HEK293T (cell line): ENCODE measurements around the gene SERPINE2.

Experiments used
- CTCF ChIA-PET: fragments of 350-600 bp; formaldehyde crosslinking; extraction: SDS; loops from one replicate; lab custom pipeline; 2021; ENCODE audit warnings: antibody characterized with exemption, inconsistent platforms; lab: Yijun Ruan, JAX
- POLR2A ChIA-PET: fragments of 350-600 bp; formaldehyde crosslinking; extraction: SDS; loops from one replicate; lab custom pipeline; 2020; ENCODE audit warnings: antibody characterized with exemption, inconsistent platforms; lab: Yijun Ruan, JAX
- DNase-seq: peaks from one replicate; pipeline ENCODE4 v3.0.0; 2012; ENCODE audit warnings: mixed read lengths; ENCODE audit errors: extremely low spot score
- ARNT ChIP-seq: fragments of 450-650 bp; IDR thresholded peaks from 2 replicates; pipeline ENCODE4 v1.6.1; 2017; ENCODE audit warnings: mild to moderate bottlenecking
- BHLHE40 ChIP-seq: fragments of 450-650 bp; IDR thresholded peaks from 2 replicates; pipeline ENCODE4 v1.6.1; 2016; ENCODE audit warnings: mild to moderate bottlenecking, moderate library complexity, borderline replicate concordance
- CTBP1 ChIP-seq: fragments of 450-650 bp; IDR thresholded peaks from 2 replicates; pipeline ENCODE4 v1.6.1; 2016; ENCODE audit warnings: borderline replicate concordance
- ELF4 ChIP-seq: fragments of 450-650 bp; IDR thresholded peaks from 2 replicates; pipeline ENCODE4 v1.6.1; 2017; ENCODE audit warnings: antibody characterized with exemption
- FOXA1 ChIP-seq: fragments of 450-650 bp; IDR thresholded peaks from 2 replicates; pipeline ENCODE4 v1.6.1; 2016; ENCODE audit warnings: mild to moderate bottlenecking
- FOXK2 ChIP-seq: fragments of 450-650 bp; IDR thresholded peaks from 2 replicates; pipeline ENCODE4 v1.6.1; 2016; ENCODE audit warnings: mild to moderate bottlenecking
- FOXM1 ChIP-seq: fragments of 450-650 bp; IDR thresholded peaks from 2 replicates; pipeline ENCODE4 v1.6.1; 2017; ENCODE audit warnings: mild to moderate bottlenecking, borderline replicate concordance
- HDGF ChIP-seq: fragments of 450-650 bp; IDR thresholded peaks from 2 replicates; pipeline ENCODE4 v1.6.1; 2017; ENCODE audit warnings: antibody characterized with exemption, borderline replicate concordance
- L3MBTL2 ChIP-seq: fragments of 450-650 bp; conservative IDR thresholded peaks from 2 replicates; pipeline ENCODE4 v1.6.1; 2016; ENCODE audit warnings: mild to moderate bottlenecking
- LEF1 ChIP-seq: fragments of 450-650 bp; IDR thresholded peaks from 2 replicates; pipeline ENCODE4 v1.6.1; 2017; ENCODE audit warnings: mild to moderate bottlenecking, borderline replicate concordance
- NFRKB ChIP-seq: fragments of 450-650 bp; IDR thresholded peaks from 2 replicates; pipeline ENCODE4 v1.6.1; 2016; ENCODE audit warnings: mild to moderate bottlenecking, moderate library complexity
- PKNOX1 ChIP-seq: fragments of 450-650 bp; IDR thresholded peaks from 2 replicates; pipeline ENCODE4 v1.6.1; 2016
- SP1 ChIP-seq: fragments of 450-650 bp; IDR thresholded peaks from 2 replicates; pipeline ENCODE4 v1.6.1; 2017
- SUZ12 ChIP-seq: fragments of 450-650 bp; IDR thresholded peaks from 2 replicates; pipeline ENCODE4 v1.6.1; 2016; ENCODE audit warnings: mild to moderate bottlenecking
- TARDBP ChIP-seq: fragments of 450-650 bp; IDR thresholded peaks from 2 replicates; pipeline ENCODE4 v1.6.1; 2016
- ZNF384 ChIP-seq: fragments of 450-650 bp; IDR thresholded peaks from 2 replicates; pipeline ENCODE4 v1.6.1; 2016

SERPINE2 gene

GRCh38 chr2:224030786-224031185 is 8.3 kb downstream of the SERPINE2 start:
- DNase-seq: no peak
- TF ChIP-seq TARDBP: no peak
- no peak for TF ChIP-seq FOXA1
- no peak for TF ChIP-seq SUZ12
- TF ChIP-seq ZNF384: no peak
- TF ChIP-seq SP1: no peak
- TF ChIP-seq L3MBTL2: no peak
- no peak for TF ChIP-seq NFRKB
- ChIA-PET POLR2A (no interaction called here), CTCF (no interaction called here)

GRCh38 chr2:224029876-224030275 is 9.2 kb downstream of the SERPINE2 start:
- CTCF ChIA-PET: no interaction called here
- TF ChIP-seq ARNT (no peak), SUZ12 (no peak), ELF4 (no peak), L3MBTL2 (no peak), CTBP1 (no peak), FOXK2 (no peak), NFRKB (no peak), ZNF384 (no peak), FOXM1 (no peak), LEF1 (no peak), PKNOX1 (no peak), SP1 (no peak), FOXA1 (no peak), HDGF (no peak)
- DNase-seq: no peak
- POLR2A ChIA-PET: no interaction called here

GRCh38 chr2:224027931-224028330 is 11.2 kb downstream of the SERPINE2 start:
- no peak for DNase-seq
- ChIA-PET POLR2A (no interaction called here), CTCF (no interaction called here)
- TF ChIP-seq ARNT (no peak), FOXA1 (no peak), FOXK2 (no peak), CTBP1 (no peak), SUZ12 (no peak), HDGF (no peak), SP1 (no peak), NFRKB (no peak), FOXM1 (no peak), TARDBP (no peak), ELF4 (no peak), L3MBTL2 (no peak), PKNOX1 (no peak), LEF1 (no peak), BHLHE40 (no peak), ZNF384 (no peak)

GRCh38 chr2:224027070-224027469 is 12.0 kb downstream of the SERPINE2 start:
- ChIA-PET CTCF (no interaction called here), POLR2A (no interaction called here)
- no peak for TF ChIP-seq SUZ12
- no peak for TF ChIP-seq HDGF
- TF ChIP-seq L3MBTL2: no peak
- TF ChIP-seq FOXM1: no peak
- TF ChIP-seq LEF1: no peak
- no peak for TF ChIP-seq NFRKB
- no peak for TF ChIP-seq PKNOX1
- no peak for TF ChIP-seq BHLHE40
- no peak for TF ChIP-seq FOXA1
- TF ChIP-seq FOXK2: no peak
- TF ChIP-seq SP1: no peak
- TF ChIP-seq ELF4: no peak
- no peak for TF ChIP-seq TARDBP
- no peak for TF ChIP-seq ZNF384
- no peak for DNase-seq

GRCh38 chr2:224025874-224026273 is 13.2 kb downstream of the SERPINE2 start:
- TF ChIP-seq NFRKB: no peak
- TF ChIP-seq LEF1: no peak
- no peak for TF ChIP-seq FOXA1
- no peak for TF ChIP-seq L3MBTL2
- TF ChIP-seq HDGF: no peak
- TF ChIP-seq FOXM1: no peak
- TF ChIP-seq TARDBP: no peak
- no peak for TF ChIP-seq SUZ12
- TF ChIP-seq BHLHE40: no peak
- no peak for TF ChIP-seq ARNT
- no peak for TF ChIP-seq SP1
- no peak for TF ChIP-seq FOXK2
- no peak for TF ChIP-seq ELF4
- no peak for TF ChIP-seq CTBP1
- no peak for TF ChIP-seq ZNF384
- TF ChIP-seq PKNOX1: no peak
- CTCF ChIA-PET: no interaction called here
- POLR2A ChIA-PET: no interaction called here
- DNase-seq: no peak

GRCh38 chr2:224024270-224024669 is 14.8 kb downstream of the SERPINE2 start:
- TF ChIP-seq PKNOX1 (no peak), CTBP1 (no peak), ELF4 (no peak), HDGF (no peak), L3MBTL2 (no peak), LEF1 (no peak), ARNT (no peak), FOXK2 (no peak), SP1 (no peak)
- ChIA-PET POLR2A (no interaction called here), CTCF (interaction anchor here (0.7 kb wide), 1 partner anchor 30 kb away, joined by 3 read pairs; no protein-coding TSS in a partner anchor)
- DNase-seq: no peak
